Measurements from ENCODE around the gene DCTN1. TPM values are rescaled to one million over a fixed set of nuclear protein-coding genes. Genes with fewer than 3 reads are reported as not detected.

DCTN1 gene
- total RNA-seq, 1 experiment from 2014 or later: 67.8 TPM

- no peak for ATAC-seq
Measured at GRCh38 chr2:74349889-74350288, 30.2 kb downstream of the DCTN1 start.

DNA sequence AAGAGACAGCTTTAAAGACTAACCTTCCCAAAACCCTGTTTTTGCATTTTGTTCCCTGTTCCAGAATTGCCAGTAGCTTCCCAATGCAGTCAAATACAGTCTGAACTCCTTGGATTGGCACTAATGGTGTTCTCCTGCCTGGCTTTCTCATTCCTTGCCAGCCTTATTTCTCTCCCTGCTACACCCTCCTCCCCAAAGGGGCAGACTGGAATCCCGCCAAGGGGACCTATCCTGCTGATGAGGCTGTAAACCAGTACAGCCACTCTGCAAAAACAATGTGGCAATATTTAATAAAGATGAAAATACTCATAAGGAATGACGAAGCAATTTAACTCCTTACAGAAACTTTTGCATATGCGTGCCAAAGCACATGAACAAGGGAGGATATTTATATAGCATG lies 32.4 kb downstream of the DCTN1 start:
- BruUV-seq (replicated peaks): no TSS peak
- Histone ChIP-seq H3K4me2 (ENCODE audit: low read length) (no peak overlapping the region), H3K27me3 (ENCODE audit: low read length) (no peaks in the 10 kb centered on the region), H3K4me3 (ENCODE audit: low read length) (no peak overlapping the region), H3K4me1 (ENCODE audit: insufficient read depth, low read length) (no peaks in the 10 kb centered on the region), H3K9ac (ENCODE audit: low read length) (no peak overlapping the region), H3F3A (ENCODE audit: low read length, unreplicated experiment) (no peaks in the 10 kb centered on the region), H2AFZ (ENCODE audit: low read length) (no peak overlapping the region), H3K9me2 (replicated peaks; ENCODE audit: low read length) (no peaks in the 10 kb centered on the region; the same call in 1 of the 2 replicates), H3K9me3 (ENCODE audit: low read length) (no peaks in the 10 kb centered on the region), H3K79me2 (ENCODE audit: low read length) (no peaks in the 10 kb centered on the region), H3K27ac (ENCODE audit: low read length) (no peak overlapping the region), H4K20me1 (ENCODE audit: low read length) (no peaks in the 10 kb centered on the region), H3K36me3 (ENCODE audit: low read depth, low read length) (no peaks in the 10 kb centered on the region)
- ChIA-PET POLR2A (ENCODE audit: unreplicated experiment) (interaction anchor here (0.6 kb wide), 1 partner anchor 148 kb away, joined by 3 read pairs; no protein-coding TSS in a partner anchor), CTCF (no interaction called here)
- intact Hi-C loops (cut with micrococcal nuclease): no loop called here
- DNase-seq: no peak
- ATAC-seq: no peak
- no peak for TF ChIP-seq EZH2 (IDR thresholded peaks at IDR 0.05; ENCODE audit: low read length, unreplicated experiment)
- no peak for TF ChIP-seq EZH2phosphoT487 (IDR thresholded peaks at IDR 0.05; ENCODE audit: borderline replicate concordance, low read length)
- no peak for TF ChIP-seq CTCF (conservative IDR thresholded peaks at IDR 0.05; ENCODE audit: low read depth, low read length)

More at GRCh38 chr2:74349889-74350288, 30.2 kb downstream of the DCTN1 start:
- Histone ChIP-seq H3K4me2 (ENCODE audit: low read length) (no peak overlapping the region), H3K27me3 (ENCODE audit: low read length) (no peaks in the 10 kb centered on the region), H3F3A (ENCODE audit: low read length, unreplicated experiment) (no peaks in the 10 kb centered on the region), H3K27ac (ENCODE audit: low read length) (no peak overlapping the region), H3K79me2 (ENCODE audit: low read length) (no peaks in the 10 kb centered on the region), H3K9ac (ENCODE audit: low read length) (no peak overlapping the region), H2AFZ (ENCODE audit: low read length) (no peak overlapping the region), H3K4me3 (ENCODE audit: low read length) (no peak overlapping the region), H3K9me2 (replicated peaks; ENCODE audit: low read length) (no peaks in the 10 kb centered on the region; the same call in 1 of the 2 replicates), H3K4me1 (ENCODE audit: insufficient read depth, low read length) (no peaks in the 10 kb centered on the region), H3K36me3 (ENCODE audit: low read depth, low read length) (no peaks in the 10 kb centered on the region), H3K9me3 (ENCODE audit: low read length) (no peaks in the 10 kb centered on the region), H4K20me1 (ENCODE audit: low read length) (no peaks in the 10 kb centered on the region)
- ChIA-PET POLR2A (ENCODE audit: unreplicated experiment) (no interaction called here), CTCF (no interaction called here)
- TF ChIP-seq EZH2phosphoT487 (IDR thresholded peaks at IDR 0.05; ENCODE audit: borderline replicate concordance, low read length) (no peak), EZH2 (IDR thresholded peaks at IDR 0.05; ENCODE audit: low read length, unreplicated experiment) (no peak), CTCF (conservative IDR thresholded peaks at IDR 0.05; ENCODE audit: low read depth, low read length) (no peak)
- BruUV-seq (replicated peaks): no TSS peak
- intact Hi-C loops (cut with micrococcal nuclease): no loop called here
- no peak for DNase-seq

DNA sequence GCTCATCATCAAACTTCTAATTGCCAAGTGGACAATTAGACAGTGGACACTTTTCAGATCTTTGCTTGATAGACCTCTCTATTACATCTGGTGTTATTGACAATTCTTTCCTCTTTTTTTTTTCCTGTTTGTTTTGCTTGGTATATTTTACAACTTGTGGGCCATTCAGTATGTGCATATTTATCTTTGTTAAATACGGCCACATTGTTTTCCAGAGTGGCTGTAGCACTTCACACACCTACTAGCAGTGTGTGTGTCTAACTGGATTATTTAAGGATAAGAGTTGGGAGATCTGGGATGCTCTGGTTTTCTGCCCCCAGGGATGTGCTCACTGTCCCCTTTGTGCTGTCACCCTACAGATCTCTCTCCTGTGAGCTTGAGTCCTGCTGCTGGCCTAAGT lies 32.8 kb downstream of the DCTN1 start:
- no peak overlapping the region for H2AFZ ChIP-seq (ENCODE audit: low read length)
- H3K4me3 ChIP-seq (ENCODE audit: low read length): no peak overlapping the region
- ChIA-PET CTCF (no interaction called here), POLR2A (ENCODE audit: unreplicated experiment) (interaction anchor here (0.6 kb wide), 1 partner anchor 147 kb away, joined by 3 read pairs; no protein-coding TSS in a partner anchor)
- ATAC-seq: no peak
- no peaks in the 10 kb centered on the region; the same call in 1 of the 2 replicates for H3K9me2 ChIP-seq (replicated peaks; ENCODE audit: low read length)
- TF ChIP-seq CTCF (conservative IDR thresholded peaks at IDR 0.05; ENCODE audit: low read depth, low read length): no peak
- no peak for TF ChIP-seq EZH2 (IDR thresholded peaks at IDR 0.05; ENCODE audit: low read length, unreplicated experiment)
- no peaks in the 10 kb centered on the region for H3K4me1 ChIP-seq (ENCODE audit: insufficient read depth, low read length)
- no peaks in the 10 kb centered on the region for H3K79me2 ChIP-seq (ENCODE audit: low read length)
- no peaks in the 10 kb centered on the region for H4K20me1 ChIP-seq (ENCODE audit: low read length)
- no peaks in the 10 kb centered on the region for H3K36me3 ChIP-seq (ENCODE audit: low read depth, low read length)
- no peaks in the 10 kb centered on the region for H3K9me3 ChIP-seq (ENCODE audit: low read length)
- no peak overlapping the region for H3K4me2 ChIP-seq (ENCODE audit: low read length)
- no peaks in the 10 kb centered on the region for H3K27me3 ChIP-seq (ENCODE audit: low read length)
- DNase-seq: no peak
- no peak overlapping the region for H3K9ac ChIP-seq (ENCODE audit: low read length)
- no TSS peak for BruUV-seq (replicated peaks)
- H3F3A ChIP-seq (ENCODE audit: low read length, unreplicated experiment): no peaks in the 10 kb centered on the region
- intact Hi-C loops (cut with micrococcal nuclease): no loop called here
- no peak overlapping the region for H3K27ac ChIP-seq (ENCODE audit: low read length)

Data from PC-3 (cell line).